Mucosa of descending colon (tissue), 3 donors: Measurements from ENCODE around the gene ALX1. TPM values are rescaled to one million over a fixed set of nuclear protein-coding genes. Genes with fewer than 3 reads are reported as not detected.

Source experiments
- ATAC-seq: fragments of 200-7000 bp; cut with Tn5 transposase; one replicate; pipeline ENCODE4 v1.9.1; 2020; ENCODE audit warnings: mild to moderate bottlenecking, moderate library complexity
- DNase-seq, 3 donors: peaks; one replicate each; pipeline ENCODE4 v3.0.0-alpha.2; 2020
- H3K36me3 ChIP-seq: fragments of 200-600 bp; one replicate; pipeline ENCODE4 v1.8.0; 2021; ENCODE audit warnings: low read depth, mild to moderate bottlenecking
- H3K4me1 ChIP-seq: fragments of 200-600 bp; one replicate; pipeline ENCODE4 v1.8.0; 2021; ENCODE audit warnings: low read depth, mild to moderate bottlenecking
- H3K4me3 ChIP-seq: fragments of 200-600 bp; one replicate; pipeline ENCODE4 v1.8.0; 2021; ENCODE audit warnings: mild to moderate bottlenecking
- H3K9me3 ChIP-seq: fragments of 200-600 bp; one replicate; pipeline ENCODE4 v1.8.0; 2021; ENCODE audit warnings: mild to moderate bottlenecking
- CTCF ChIP-seq: fragments of 200-600 bp; IDR thresholded peaks from one replicate; pipeline ENCODE4 v1.8.0; 2022; ENCODE audit warnings: antibody characterized with exemption, mild to moderate bottlenecking
- intact Hi-C, 2 donors: fragments of 100-400 bp; cut with DNase I in 1 of 2; cut with micrococcal nuclease in 1 of 2; formaldehyde crosslinking; loops; one replicate each; pipeline versions ENCODE4 v1.11.0 to v1.11.1; 2022; cut with DNase I, micrococcal nuclease
- long read RNA-seq, 2 donors: library from polyadenylated mRNA; unstranded; transcript quantifications; one replicate each; pipeline ENCODE4 v2.0.0, GENCODE V29; 2019 to 2021
- total RNA-seq, 3 donors: library from RNA; stranded (reverse); fragmentation: NEBNext Ultra II Directional in 2 of 3; extraction: Animal tissue kit (Norgen Biotek cat#: 25700) in 2 of 3; gene quantifications; one replicate each; pipeline versions ENCODE4 v1.2.1 to v1.2.4, GENCODE V29; 2021 to 2023
- donor health status: DM: no; HTN: no; CAD: no; lungs with moderate emphysema.
- donor health status: DM: no; HTN: no; CAD: no.
- donor health status: DM: no; HTN: yes; CAD: no.

Gene ALX1
- total RNA-seq: not detected
- long read RNA-seq, donor 1: 0 reads
- long read RNA-seq, donor 2: 0 reads

DNA sequence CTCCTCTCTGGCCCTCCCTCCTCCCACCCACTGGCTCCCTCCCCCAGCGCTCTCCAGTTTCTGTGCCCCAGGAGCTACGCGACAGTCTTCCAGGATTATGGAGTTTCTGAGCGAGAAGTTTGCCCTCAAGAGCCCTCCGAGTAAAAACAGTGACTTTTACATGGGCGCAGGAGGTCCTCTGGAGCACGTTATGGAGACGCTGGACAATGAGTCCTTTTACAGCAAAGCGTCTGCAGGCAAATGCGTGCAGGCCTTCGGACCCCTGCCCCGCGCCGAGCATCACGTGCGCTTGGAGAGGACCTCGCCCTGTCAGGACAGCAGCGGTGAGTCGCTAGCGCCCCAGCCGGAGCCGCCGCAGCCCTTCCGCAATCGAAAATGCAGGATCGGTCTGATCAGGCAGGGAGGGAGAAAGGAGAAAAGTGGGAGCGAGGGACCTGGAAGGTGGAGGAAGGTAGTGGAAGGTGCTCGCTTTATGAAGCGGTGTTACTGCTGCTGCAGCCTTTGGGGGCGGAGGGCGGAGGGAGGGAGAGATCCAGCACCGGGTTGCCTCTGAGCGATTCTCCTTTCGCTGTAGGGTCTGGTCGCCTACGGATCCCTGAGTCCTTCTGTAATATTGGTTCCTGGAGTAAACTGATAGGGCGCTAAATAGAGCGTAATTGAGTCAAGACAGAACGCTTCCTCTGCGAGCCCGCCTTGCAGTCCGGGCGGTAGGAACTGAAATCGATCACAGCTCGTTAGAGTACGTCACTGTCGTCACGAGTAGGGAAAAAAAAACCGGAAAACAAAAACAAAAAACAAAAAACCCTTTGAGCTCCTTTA is at the start of gene ALX1:
Gene ALX1, plus strand, starts transcription at position 56 of the 819 bp plus-strand sequence. Its CDS starts 42 bp downstream, at position 98.
- peak; percentile 16 to 51 (median 46) for DNase-seq
- TF ChIP-seq CTCF: no peak
- H3K9me3 ChIP-seq: no peaks in the 10 kb centered on the region
- no peaks in the 10 kb centered on the region for H3K36me3 ChIP-seq
- ATAC-seq: peak; percentile 65
- intact Hi-C loops: no loop called here
- peaks cover 14% of the 10 kb centered on the region for H3K4me1 ChIP-seq
- H3K4me3 ChIP-seq: no peak within 1 kb of the TSS

GRCh38 chr12:85237327-85237726 is 42.7 kb upstream of the ALX1 start:
- H3K4me3 ChIP-seq: no peak overlapping the region
- no peaks in the 10 kb centered on the region for H3K4me1 ChIP-seq
- TF ChIP-seq CTCF: no peak
- ATAC-seq: no peak
- H3K36me3 ChIP-seq: no peaks in the 10 kb centered on the region
- no peaks in the 10 kb centered on the region for H3K9me3 ChIP-seq
- no peak for DNase-seq
- intact Hi-C loops: no loop called here

DNA sequence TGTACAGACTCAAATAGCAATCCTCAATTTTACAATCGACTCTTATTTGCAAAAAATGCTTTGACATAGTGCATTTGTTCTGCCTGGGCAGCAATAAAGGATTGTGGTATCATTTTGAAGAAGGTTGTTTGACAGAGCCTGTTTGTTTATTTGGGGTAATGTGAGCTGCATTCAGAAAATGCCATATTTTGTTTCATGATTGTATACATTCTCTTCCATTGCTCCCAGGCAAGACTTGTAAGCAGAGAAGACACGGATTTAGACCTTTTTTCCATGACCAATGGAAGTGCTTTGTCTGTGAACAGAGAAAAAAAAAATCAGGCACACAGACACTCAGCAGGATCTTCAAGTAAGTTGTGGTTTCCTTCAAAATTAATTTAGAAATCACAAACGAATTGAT is 35.5 kb upstream of the ALX1 start:
- ATAC-seq (no peak), DNase-seq (no peak)
- Histone ChIP-seq H3K4me3 (no peak overlapping the region), H3K4me1 (no peaks in the 10 kb centered on the region), H3K9me3 (no peaks in the 10 kb centered on the region), H3K36me3 (no peaks in the 10 kb centered on the region)
- no peak for TF ChIP-seq CTCF
- intact Hi-C loops: no loop called here

DNA sequence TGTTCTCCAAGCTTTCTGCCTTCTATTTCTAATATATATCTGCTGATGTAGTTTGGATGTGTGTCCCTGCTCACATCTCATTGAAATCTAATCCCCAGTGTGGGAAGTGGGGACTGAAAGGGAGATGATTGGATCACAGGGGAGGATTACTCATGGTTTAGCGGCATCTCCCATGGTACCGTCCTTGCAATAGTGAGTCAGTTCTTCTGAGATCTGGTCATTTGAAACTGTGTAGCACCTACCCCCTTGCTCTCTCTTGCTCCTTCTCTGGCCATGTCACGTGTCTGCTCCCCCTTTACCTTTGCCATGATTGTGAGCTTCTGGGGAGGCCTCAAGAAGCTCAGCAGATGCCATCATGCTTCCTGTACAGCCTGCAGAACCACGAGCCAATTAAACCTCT is 26.2 kb upstream of the ALX1 start:
- H3K9me3 ChIP-seq: no peaks in the 10 kb centered on the region
- intact Hi-C loops: no loop called here
- no peaks in the 10 kb centered on the region for H3K36me3 ChIP-seq
- ATAC-seq (no peak), DNase-seq (no peak)
- no peak overlapping the region for H3K4me3 ChIP-seq
- no peaks in the 10 kb centered on the region for H3K4me1 ChIP-seq
- no peak for TF ChIP-seq CTCF

- no peak overlapping the region for H3K4me3 ChIP-seq
- ATAC-seq (no peak), DNase-seq (no peak)
- H3K36me3 ChIP-seq: no peaks in the 10 kb centered on the region
- no peaks in the 10 kb centered on the region for H3K9me3 ChIP-seq
- H3K4me1 ChIP-seq: no peaks in the 10 kb centered on the region
- TF ChIP-seq CTCF: no peak
- intact Hi-C loops: no loop called here
Measured at GRCh38 chr12:85257671-85258070, 22.3 kb upstream of the ALX1 start.
